Activated CD8-positive, alpha-beta memory T cell treated with anti-CD3 and anti-CD28 coated beads, Interleukin-2, amount 50 U/mL, for 4 hours (primary cell): ENCODE results near the gene TFR2.

Experiments used
- DNase-seq: peaks from one replicate; pipeline ENCODE4 v3.0.0-alpha.2; 2020

Gene TFR2

DNA sequence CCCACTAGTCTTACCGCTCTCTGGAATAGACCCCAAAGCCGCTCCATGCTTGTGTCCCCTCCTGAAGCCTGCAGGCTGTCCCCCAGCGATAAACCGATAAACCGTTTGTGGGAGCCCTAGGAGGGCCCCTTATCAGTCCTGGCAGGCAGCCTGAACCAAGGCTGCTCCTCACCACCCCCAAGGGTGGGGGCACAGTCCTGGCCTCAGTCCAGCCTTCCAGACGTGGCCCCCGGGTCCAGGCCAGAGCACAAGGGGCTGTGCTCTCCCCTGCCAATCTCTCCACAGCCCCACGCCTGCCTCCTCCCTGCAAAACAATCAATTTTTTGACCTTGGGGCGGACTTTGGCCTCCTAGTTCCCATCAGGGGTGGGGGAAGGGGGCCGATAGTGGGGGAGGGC is at the start of gene TFR2:
Gene TFR2 (minus strand): TSS at position 90 of the 397 bp plus-strand sequence. CDS start 43 bp downstream, at position 47.
- no peak for DNase-seq

DNA sequence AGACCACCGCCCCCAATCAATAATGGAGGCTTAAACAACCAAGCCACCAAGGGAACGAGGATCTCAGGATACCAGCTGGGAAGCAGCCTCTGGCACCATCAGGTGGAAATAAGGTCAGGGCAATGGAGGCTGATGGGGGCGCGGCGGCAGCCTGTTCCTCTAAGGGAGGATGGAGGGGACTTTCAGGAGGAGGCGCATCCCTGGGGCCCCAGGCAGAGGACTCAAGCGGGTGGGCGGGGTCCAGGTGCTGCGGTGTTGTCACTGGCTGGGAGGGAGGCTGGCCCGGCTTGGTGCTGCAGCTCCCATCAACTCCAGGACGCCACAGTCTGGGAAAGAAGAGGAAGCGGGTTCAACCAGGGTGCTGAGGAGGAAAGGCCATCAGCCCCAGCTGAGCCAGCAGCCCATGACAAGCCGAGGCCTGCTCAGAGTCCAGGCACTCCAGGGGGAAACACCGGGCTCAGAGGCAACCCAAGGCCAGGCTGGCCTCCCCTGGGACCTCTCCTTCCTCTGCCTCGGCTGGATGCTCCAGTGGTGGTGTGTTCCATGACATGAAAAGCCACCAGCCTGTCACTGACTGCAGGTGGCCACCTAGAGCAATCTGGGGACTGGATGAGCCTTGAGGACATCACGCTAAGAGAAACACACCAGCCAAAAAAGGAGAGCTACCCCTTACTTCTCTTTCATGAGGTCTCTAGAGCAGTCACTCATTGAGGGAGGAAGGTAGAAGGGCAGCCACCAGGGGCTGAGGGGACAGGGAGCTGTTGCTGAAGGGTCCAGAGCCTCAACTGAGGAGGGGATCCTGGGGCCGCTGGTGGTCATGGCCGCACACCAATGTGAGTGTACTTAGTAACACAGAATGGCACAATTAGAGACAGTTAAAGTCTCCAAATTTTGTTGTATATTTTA is 48.1 kb upstream of the TFR2 start:
- no peak for DNase-seq

DNA sequence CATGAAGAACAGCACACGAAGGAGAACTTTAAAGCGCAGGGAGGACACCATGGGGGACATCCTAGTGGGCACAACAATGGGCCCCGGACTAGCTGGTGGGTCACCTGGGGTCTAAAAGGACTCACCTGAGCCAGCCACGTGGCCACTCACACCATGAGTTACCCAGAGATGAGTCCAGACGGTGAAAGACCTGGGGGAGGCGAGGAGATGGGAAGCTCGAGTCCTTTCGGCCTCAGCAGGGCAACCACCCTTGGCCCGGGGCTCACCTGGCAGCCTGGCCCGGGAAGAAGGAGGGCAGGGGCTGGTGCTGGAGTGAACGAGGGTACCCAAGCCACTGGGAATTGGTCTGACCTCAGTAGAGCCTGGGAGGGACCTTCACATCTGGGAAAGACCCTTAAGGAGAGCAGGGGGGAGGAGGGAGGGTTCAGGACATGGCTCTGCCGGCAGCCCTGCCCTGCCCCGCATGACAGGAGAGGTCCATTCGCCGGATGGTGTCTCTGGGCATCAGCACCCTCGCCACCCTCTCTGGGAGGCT is 47.0 kb upstream of the TFR2 start:
- DNase-seq = no peak

DNA sequence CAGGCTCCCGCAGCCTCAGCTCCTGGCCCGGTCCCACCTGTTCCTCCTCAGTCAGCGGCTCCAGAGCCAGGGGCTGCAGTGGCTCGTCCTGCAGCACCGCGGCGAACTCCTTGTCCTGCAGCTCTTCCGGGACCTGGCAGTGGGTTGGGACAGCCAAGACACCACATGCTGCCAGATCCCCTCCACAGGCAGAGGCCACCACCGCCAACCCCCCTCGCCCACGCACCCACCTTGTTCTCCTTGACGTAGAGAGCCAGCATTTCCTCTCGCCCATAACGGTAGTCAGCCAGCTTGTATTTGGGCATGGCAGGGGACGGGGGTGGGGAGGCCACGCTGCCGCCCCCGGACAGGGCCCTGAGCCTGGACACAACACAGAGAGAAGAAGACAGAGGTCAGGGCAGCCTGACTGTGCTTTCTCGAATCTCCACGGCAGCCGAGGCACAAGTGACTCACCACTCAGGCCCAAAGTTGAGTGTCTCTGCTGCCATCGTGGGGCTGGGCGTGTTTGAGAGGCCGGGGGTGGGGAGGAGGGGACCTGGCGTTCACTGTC is 46.5 kb upstream of the TFR2 start:
- no peak for DNase-seq

DNA sequence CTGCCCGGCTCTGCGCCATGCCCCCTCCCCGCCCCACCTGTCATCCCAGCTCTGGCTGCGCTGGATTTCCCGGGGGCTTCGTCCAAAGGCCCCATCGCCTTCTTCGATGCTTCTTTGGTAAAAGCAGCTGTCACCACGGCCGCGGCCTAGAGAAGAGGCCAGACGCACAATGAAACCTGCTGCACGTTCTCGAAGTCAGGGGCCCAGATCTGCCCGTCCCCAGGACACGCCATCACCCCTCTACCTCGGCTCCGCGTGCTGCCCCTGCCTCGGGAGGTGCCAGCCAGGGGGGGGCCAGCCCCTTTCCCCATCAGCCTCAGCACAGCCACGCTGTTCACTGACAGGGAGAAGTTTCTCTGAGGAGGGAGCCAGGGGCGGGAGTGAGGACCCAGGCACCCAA is 45.9 kb upstream of the TFR2 start:
- no peak for DNase-seq

DNA sequence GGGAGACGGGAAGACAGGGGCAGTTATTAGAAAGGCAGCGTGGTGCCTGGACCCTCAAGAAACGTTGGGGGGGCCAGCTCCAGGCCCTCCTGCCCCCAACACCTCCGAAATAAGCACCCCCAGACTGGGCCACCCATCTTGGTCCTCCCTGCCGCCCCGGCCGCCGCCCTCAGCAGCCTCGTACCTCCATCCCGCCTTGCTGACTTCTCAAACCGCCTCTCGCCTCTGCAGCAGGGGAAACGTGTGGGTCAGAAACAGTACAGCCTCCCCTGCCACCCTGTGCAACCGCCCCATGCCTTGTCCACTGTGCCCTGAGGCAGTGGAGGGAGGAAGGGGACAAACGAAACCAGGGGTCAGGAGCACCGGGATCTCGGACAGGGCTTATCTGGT is 45.5 kb upstream of the TFR2 start:
- no peak for DNase-seq

DNA sequence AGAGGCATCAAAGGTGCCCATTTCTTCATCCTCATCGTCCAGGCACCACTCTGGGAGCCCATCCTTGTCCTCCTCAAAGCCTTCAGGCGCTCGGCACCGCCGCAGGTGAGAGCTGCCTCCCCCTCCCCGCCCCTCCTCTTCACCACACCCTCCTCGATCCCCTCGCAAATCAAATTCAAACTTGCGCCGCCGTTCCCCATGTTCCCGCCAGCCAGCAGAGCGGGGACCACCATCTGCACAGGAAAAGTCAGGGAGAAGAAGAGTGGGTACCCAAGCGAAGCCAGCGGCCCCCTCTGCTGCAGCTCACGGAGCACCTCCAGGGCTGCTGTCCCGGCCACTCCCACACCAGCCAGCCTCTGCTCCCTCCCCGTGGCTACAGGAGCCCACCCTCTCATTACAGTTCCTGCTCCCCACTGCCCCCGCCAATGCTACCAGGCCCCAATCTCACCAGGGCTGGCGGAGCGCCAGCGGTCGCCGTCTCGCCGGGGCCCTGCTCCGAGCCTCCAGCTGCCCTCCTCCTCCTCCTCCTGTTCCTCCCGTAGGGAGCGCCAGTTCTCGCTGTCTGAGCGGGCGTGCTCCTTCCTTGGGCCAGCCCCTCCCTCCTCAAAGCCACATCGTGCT is 45.0 kb upstream of the TFR2 start:
- no peak for DNase-seq

DNA sequence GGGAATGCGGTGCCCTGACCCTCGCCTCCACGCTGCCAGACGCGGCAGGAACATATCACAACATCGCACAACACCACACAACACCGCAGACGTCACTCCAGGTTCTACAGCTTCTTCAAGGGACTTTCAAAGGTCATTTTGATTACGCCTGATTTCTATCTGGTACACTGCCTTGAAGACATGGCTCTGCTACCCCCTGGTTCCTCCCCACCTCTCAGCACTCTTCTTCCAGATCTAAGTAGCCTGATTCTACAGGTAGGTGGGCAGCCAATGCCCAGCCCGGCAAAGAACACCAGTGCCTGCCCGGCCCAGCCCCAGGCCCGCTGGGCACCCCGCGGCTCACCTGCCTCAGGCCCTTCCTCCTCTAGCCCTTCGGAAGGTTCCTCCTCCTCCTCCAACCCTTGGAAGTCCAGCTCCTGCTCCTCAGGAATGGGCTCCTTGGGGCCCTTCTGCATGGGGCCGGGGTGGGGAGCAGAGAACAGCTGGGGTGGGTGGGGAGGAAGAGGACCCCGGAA is 44.3 kb upstream of the TFR2 start:
- no peak for DNase-seq

DNA sequence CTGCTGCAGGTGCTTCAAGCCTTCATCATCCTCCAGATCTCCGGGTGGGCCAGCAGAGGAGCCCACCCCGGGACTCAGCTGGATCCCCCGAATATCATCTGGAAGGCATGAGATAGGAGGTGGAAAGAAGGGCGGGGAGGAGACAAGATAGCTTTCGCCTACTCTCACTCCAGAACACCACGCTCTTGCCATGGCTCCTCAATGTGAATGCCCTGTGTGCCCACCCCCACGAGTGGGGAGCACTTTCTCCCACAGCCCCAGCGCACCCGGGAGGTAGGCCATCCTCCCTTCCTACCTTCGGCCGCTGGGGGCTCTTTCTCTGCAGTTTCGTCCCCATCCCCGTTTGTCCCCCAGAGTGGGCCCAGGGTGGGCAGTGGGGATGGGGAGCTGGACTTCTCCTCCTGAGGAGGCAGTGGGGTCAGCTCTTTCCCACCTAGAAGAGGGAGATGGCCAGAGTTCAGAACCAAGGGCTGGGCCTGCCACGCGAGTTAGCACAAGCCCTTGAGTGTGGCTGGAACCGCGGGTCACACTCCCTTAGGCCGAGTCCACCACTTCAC is 43.8 kb upstream of the TFR2 start:
- no peak for DNase-seq

DNA sequence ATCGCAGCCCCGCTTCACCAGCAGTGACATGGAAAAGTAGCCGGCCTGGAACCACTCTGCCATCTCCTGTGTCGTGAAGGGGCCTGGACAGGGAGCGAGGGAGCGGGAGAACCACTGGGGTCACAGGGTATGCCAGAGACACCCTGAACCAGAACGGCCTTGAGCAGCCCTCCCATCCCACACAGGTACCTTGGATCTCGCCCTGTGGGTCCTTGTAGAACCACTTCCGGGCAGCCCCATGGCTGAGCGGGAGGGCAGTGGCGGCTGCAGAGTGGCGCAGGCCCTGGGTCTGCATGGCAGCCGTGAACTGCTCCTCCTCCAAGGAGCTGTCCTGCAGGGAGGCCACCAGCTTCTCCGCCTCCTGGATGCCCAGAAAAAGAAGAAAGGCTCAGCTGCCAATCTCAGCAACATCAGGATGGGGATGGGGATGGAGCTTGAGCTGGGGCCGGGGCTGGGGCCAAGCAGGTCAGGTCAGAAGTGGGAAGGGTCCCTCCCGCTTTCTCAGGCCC is 43.2 kb upstream of the TFR2 start:
- DNase-seq = no peak

DNA sequence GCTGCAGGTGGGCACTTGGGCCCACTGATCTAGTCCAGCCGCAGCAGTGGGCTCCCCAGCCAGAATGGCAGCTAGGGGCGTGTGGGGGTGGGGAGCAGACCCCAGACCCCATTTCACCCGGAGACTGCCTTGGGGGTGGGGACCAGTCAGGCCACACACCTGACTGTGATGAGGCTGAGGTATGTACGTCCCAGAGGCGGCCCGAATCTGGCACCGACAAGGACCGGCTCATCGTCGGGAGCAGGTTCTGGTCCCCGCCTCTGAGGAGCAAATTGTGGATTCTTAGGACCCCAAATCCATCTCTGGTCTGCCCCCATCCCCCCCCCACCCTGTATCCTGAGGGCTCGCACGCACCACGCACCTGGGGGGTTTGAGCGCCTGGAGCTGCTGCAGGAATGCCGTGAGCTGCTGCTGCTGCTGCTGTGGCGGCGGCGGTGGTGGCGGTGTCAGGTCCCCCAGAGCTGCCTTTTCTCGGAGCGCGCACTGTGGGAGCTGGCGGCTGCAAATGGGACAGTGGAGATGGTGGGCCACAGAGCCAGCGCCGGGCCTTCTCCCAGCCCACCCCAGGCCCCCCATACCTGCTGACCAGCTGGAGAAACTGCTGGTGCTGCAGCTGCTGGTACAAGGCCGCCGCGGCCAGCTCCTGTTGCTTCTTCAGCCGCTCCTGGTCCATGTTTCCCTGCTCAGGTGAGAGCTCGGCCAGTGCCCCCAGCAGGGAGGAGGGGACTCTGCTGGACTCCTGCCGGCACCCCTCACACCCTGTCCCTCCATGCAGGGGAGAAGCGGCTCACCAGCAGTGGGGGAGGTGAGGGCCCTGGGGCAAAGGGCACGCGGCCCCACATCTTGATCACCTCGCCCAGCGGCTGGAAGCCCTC is 42.5 kb upstream of the TFR2 start:
- DNase-seq = no peak

DNA sequence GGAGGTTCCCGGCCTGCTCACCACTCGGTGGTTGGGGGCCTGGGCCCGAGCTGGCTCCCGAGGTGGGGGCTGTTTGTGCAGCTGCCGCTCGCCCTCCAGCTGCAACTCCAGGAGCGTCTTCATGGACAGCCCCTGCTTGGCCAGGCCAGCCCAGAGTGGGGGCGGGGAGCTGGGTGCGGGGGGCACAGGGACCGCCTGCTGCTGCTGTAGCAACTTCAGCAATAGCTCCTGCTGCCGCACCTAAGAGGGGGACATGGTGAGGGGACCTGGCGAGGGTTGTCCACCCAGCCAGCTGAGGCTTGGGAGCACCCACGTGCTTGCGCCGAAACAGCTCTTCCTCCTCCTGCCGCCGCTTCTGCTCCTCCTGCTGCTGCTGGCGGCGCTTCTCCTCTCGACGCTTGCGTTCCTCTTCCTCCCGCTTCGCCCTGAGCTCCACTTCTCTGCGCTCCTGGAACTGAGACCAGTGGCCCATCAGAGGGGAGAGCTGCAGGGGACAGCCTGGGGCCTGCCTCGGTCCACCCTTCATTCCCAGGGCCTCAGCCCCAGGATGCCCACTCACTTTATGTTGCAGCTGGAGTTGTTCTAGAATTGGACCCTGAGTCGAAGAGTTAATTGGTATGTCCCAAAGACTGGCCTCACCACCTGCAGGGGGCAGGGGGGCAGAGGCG is 41.8 kb upstream of the TFR2 start:
- DNase-seq = no peak

DNA sequence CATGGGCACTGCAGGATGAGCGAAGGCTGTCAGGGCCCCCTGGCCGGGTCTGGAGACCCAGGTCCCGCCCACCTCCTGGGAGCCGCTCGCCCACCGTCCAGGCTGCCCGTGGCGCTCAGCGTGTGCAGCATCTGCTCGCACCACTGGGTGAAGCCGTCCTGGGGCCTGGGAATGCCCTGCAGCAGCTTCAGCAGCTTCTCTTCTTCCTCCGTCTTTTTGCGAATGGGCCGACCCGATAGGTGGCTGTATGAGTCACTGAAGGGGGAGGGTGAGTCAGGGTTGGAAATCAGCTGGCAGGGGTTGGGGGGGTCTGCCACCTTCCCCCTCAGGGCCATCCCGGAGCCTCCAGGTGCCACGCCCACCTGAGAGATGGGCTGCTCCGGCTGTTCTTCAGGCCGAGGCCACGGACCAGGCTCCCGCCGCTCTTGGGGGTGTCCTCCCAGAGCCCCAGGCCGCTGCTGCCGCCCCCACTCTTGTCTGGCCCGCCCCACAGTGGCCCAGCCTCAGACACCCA is 40.9 kb upstream of the TFR2 start:
- DNase-seq = no peak

DNA sequence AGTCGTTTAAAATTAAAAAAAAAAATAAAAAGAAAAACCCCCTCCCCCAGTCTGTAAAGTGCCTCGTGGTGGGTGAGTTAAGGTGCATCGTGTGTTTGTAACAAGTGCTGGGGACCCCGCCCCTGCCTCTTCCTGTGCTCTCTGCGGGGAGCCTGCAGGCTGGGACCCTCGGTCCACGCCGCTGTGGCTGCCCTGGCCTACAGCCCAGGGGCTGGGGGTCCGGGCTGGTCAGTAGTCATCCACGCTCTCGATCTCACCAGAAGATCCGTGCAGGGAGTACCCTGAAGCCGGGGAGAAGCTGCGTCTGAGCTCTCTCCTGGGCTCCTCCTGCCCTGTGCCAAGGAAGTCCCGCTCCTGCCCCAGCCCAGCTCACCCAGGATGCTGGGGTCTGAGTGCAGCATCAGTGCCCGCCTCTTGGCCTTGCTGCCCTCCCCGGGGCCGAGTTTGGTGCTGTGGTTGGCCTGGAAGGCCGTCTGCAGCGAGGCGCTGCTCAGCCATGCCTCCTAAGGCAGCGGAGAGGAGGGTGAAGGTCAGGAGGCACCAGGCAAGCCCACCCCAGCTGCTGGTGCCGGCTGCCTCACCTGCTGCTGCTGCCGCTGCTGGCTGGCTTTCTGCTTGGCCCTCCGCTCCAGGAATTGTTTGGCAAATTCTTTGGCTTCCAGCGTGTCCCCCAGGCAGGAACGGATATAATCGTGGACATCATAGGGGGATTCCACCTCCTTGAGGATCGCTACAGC is 40.3 kb upstream of the TFR2 start:
- DNase-seq = no peak

DNA sequence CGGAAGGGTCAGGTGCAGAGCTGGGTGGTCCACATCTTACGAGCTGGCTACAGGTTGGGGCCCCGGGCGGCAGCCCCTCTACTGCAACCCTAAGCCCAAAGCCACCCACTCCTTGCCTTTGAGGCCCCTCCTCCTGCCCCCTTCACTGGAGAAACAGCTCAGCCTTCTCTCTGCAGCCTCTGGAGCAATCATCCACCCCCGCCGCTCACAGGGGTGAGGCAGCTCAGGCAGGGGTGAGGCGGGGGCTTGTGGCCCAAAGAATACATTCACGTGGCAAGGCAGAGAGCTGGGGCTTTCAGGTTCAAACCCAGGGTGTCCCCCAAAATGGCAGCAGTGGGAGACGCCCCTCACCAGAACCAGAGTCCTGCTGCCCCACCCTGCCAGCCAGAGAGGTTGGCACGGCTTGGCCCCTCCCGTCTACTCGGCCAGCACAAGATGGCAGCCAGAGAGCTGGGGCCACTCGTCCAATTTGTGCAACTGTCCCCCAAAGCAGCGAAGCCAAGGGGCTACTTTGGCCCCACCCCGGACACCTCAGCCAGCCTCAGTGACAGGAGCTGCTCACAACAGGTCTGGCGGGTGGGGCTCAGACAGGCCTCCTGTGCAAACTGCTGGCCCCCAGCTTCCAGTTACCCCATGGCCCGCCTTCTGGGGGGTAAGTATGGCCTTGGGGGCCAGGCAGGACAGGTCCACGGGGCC is 39.4 kb upstream of the TFR2 start:
- DNase-seq = no peak

DNA sequence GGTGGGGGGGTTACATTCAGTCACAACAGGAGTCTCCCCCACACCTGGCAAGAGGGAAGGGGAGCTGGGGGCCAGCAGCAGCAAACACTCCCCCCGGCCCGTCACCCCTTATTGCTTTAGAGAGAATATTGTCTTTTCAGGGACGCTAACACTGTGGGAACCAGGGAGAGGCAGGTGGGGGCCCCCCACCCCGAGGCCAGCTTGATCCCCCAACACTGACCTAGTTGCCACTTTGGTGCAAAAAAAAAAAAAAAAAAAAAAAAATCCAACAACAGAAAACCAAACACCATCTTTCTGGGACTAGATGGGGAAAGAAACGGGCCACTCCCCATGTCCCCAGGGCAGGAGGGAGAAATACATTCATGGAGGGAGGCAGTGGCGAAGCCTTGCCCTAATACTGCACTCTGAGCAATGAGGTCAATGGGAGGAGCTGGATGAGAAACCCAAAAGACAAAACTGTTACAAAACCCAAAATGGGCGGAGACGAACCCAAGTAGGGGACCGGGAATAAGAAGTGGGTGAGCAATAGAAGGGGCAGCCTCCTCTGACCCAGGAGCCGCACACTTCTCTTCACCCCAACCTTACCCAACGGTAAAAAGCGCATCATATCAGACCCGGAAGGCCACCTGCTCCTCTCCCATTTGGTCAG is 38.7 kb upstream of the TFR2 start:
- DNase-seq = no peak

DNA sequence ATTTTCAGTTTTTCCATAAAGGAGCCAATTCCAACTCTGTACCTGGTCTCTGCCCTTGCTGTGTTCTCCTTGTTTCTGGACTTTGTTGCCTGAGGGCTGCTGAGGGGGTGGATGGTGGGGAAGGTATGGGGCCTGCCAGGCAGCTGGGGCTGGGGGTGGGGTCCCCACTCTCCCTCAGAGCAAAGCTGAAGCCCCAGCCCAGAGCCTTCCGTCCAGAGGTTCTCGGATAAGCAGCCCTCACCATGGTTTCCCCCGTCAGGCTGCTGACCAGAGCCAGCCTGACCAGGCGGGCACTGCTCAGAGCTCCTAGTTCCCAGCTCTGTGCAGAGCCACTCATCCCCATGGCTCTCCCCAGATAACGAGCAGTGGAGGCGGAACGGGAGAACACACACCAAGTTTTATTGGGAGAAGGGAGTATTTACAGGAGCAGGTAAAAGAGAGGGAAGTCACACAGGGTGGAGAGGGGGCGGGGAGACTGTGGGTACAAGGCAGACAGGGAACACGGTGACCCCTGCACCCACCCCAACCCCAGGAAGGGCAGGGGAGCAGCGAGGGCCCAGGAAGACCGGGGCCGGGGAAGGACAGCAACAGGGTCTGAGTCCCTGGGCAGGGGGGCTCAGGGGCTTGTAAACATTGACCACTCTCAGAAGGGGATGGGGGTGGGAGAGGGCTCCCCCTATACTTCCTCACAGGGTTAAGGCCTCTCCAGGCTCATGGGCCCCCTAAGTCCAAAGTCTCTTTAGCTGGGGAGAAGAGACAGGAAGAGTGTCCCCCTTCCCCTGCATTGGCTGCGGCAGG is 38.0 kb upstream of the TFR2 start:
- no peak for DNase-seq

DNA sequence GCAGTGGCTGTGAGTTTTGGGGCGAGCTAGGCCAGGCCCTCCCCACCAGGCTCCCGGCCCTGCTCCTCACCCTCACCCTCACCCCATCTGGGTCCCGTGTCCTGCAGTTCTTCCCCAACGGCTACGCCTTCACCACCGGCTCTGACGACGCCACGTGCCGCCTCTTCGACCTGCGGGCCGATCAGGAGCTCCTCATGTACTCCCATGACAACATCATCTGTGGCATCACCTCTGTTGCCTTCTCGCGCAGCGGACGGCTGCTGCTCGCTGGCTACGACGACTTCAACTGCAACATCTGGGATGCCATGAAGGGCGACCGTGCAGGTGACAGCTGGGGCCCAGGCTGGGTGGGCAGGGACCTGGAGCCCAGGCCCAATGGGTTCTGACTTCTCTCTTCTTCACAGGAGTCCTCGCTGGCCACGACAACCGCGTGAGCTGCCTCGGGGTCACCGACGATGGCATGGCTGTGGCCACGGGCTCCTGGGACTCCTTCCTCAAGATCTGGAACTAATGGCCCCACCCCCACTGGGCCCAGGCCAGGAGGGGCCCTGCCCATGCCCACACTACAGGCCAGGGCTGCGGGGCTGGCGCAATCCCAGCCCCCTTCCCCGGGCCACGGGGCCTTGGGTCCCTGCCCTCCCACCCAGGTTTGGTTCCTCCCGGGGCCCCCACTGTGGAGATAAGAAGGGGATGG is 37.1 kb upstream of the TFR2 start:
- no peak for DNase-seq
